H1 (cell line): ENCODE results near the gene DES. TPM values are rescaled to one million over a fixed set of nuclear protein-coding genes. Genes with fewer than 3 reads are reported as not detected.

Experiments used
- BCL11A ChIP-seq, 2 experiments: IDR thresholded peaks; one replicate each; pipeline ENCODE4 v1.6.1; 2011; ENCODE audit warnings: low read depth in 2 of 2, low read length in 2 of 2, mild to moderate bottlenecking in 2 of 2
- E2F6 ChIP-seq: IDR thresholded peaks from 2 replicates; pipeline ENCODE4 v1.6.1; 2012; ENCODE audit warnings: inconsistent platforms
- FOSL1 ChIP-seq: IDR thresholded peaks from 2 replicates; pipeline ENCODE4 v1.6.1; 2011; ENCODE audit warnings: mild to moderate bottlenecking, low read depth, low read length, moderate library complexity; ENCODE audit not compliant: insufficient read depth
- polyA plus RNA-seq, 7 experiments: library from polyadenylated mRNA; depleted of rRNA in 3 of 7; stranded (reverse) in 5 of 7; unstranded in 2 of 7; fragments of >200 nt in 5 of 7; fragments of 200-250 nt in 2 of 7; gene quantifications; 1 replicate in 5 of 7; 2 replicates in 1 of 7; 4 replicates in 1 of 7; pipeline versions ENCODE4 v1.2.1 to v1.2.3, GENCODE V29; 2011 to 2013; ENCODE audit warnings: missing spikeins in 2 of 7, mixed read lengths in 2 of 7
- total RNA-seq: library from RNA; stranded (reverse); fragmentation: NEBNext Ultra II Directional; extraction: Animal tissue kit (Norgen Biotek cat#: 25700); gene quantifications from 2 replicates; pipeline ENCODE4 v1.2.1, GENCODE V29; 2021
- TF ChIP-seq, protein P1 (sequence below), 3 experiments: IDR thresholded peaks; 1 replicate in 2 of 3; 2 replicates in 1 of 3; pipeline versions ENCODE4 v1.5.1 to v1.6.1; 2011; ENCODE audit warnings: low read length in 3 of 3, mild to moderate bottlenecking in 3 of 3, inconsistent platforms in 2 of 3, low read depth in 1 of 3, moderate library complexity in 1 of 3; ENCODE audit not compliant: insufficient read depth in 1 of 3; ENCODE audit errors: control extremely low read depth in 1 of 3

Gene DES
- total and polyA plus RNA-seq, 2 of the 8 experiments (the other 6 are each of a cell fraction or from before 2014, with no cell fraction given), result 1.8 to 4.3 TPM

GRCh38 chr2:219405451-219405850 is 12.7 kb upstream of the DES start (continued):
- TF ChIP-seq, protein P1, sequence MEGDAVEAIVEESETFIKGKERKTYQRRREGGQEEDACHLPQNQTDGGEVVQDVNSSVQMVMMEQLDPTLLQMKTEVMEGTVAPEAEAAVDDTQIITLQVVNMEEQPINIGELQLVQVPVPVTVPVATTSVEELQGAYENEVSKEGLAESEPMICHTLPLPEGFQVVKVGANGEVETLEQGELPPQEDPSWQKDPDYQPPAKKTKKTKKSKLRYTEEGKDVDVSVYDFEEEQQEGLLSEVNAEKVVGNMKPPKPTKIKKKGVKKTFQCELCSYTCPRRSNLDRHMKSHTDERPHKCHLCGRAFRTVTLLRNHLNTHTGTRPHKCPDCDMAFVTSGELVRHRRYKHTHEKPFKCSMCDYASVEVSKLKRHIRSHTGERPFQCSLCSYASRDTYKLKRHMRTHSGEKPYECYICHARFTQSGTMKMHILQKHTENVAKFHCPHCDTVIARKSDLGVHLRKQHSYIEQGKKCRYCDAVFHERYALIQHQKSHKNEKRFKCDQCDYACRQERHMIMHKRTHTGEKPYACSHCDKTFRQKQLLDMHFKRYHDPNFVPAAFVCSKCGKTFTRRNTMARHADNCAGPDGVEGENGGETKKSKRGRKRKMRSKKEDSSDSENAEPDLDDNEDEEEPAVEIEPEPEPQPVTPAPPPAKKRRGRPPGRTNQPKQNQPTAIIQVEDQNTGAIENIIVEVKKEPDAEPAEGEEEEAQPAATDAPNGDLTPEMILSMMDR (IDR thresholded peaks at IDR 0.05; ENCODE audit: control extremely low read depth in 1 of 3, insufficient read depth in 1 of 3, low read depth in 1 of 3, low read length in 3 of 3), result peak; percentile 57 to 68 (median 66)
- no peak for TF ChIP-seq FOSL1
- TF ChIP-seq BCL11A (IDR thresholded peaks at IDR 0.05; ENCODE audit: low read depth in 2 of 2, low read length in 2 of 2), result no peak
- no peak for TF ChIP-seq E2F6
